ENCODE data around the gene AACS.

- TF ChIP-seq CTCF (IDR thresholded peaks at IDR 0.05; ENCODE audit: poor library complexity) (no peak), EZH2 (IDR thresholded peaks at IDR 0.05; ENCODE audit: borderline replicate concordance) (no peak)
Measured at GRCh38 chr12:125159702-125160101, 94.5 kb downstream of the AACS start.

Data from hepatocyte (in vitro differentiated cells).